Sciatic nerve (tissue), 2 donors: ENCODE measurements around the gene SMARCC2. TPM values are rescaled to one million over a fixed set of nuclear protein-coding genes. Genes with fewer than 3 reads are reported as not detected.

Source experiments
- ATAC-seq: fragments of 200-7000 bp; cut with Tn5 transposase; one replicate; pipeline ENCODE4 v1.9.1; 2020; ENCODE audit warnings: mild to moderate bottlenecking, moderate library complexity
- DNase-seq: peaks from one replicate; pipeline ENCODE4 v3.0.0-alpha.2; 2020; ENCODE audit warnings: low spot score
- intact Hi-C: fragments of 100-400 bp; cut with DNase I; formaldehyde crosslinking; loops from one replicate; pipeline ENCODE4 v1.14.2; 2022
- total RNA-seq: library from RNA; stranded (reverse); fragmentation: NEBNext Ultra II Directional; extraction: Animal tissue kit (Norgen Biotek cat#: 25700); gene quantifications from one replicate; pipeline ENCODE4 v1.2.1, GENCODE V29; 2021
- donor health status: DM: no; HTN: no; CAD: no.
- donor health status: DM: no; HTN: no; CAD: no.

SMARCC2 gene
- total RNA-seq, 1 donor from 2014 or later = 160 TPM

DNA sequence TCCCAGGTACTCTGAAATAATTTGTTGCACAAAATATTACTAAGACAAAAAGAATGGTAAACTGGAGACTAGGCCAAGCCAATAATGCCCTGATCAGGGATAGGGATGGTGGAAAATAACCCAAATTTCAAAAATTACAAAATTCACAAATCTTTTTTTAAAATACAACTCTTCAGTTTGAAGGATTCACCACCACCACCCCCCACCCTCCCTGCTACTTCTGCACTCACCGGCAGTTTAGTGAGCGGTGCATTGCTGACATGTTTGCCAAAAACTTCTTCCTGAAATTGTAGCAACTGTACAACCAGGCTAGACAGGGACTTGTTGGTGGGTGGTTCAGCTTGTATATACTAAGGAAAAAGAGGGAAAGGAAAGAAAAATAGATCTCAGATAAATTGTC, 2.3 kb downstream of the SMARCC2 start:
- DNase-seq = no peak
- intact Hi-C loops = no loop called here
- no peak for ATAC-seq

DNA sequence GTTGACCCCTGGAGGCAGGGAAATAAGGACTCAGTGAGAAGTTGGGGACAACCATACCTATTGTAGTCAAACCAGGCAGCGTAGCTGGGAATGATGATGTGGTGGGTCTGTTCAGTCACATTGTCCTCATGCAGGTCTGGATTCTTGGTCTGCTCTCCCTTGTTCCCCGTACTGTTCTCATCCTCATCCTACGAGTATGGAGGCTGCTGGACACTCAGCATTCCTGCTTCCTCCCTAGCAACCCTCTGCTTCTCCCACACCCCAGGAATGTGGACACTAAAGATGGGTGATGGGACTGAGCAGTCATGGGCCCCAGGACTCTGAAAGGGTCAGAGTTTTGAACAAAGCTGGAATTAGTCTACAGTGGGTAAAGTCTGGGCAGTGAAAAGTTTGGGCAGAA, 10.9 kb downstream of the SMARCC2 start:
- DNase-seq = no peak
- intact Hi-C loops = no loop called here
- ATAC-seq = no peak

DNA sequence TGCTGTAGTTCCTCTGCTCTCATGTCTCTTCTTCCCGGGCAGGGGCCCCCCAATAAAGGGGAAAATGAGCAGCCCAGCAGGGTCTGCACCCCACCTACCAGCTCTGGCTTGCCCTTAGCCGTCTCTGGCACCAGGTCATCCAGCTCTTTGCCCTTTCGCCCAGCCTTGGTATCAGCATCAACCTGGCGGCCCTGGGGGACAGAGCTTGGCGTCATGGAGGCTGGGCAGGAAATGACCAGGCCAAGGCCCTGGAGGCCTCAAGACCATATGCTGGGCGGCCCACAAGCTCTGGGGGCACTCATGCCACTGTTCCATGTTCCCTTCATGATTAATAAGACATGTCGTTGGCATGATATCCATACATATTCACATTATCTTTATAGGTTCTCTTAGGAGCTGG, 16.4 kb downstream of the SMARCC2 start:
- intact Hi-C loops = no loop called here
- DNase-seq = no peak
- no peak for ATAC-seq

DNA sequence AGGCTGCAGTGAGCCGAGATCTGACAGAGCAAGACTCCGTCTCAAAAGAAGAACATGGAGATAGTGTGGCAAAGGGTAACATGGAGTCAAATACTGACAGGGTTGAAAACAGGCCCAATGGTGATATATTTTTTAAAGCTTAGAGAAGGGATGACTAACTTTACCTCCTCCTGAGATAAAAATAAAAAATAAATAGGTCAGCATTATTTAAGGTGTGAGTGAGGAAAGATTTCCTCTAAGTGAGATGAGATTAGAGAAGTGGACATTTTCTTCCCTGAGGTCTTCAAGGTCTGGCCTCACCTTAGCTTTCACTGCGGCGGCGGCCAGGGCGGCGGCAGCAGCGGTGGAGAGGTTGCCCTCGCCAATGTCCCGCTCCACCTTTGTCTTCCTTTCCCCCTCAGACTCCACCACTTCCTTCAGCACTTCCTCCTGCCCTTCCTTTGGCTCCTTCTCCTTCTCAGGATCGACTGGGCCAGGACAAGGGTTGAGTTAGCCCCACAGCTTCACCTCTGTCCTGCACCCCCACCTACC, 20.0 kb downstream of the SMARCC2 start:
- ATAC-seq (no peak), DNase-seq (no peak)
- intact Hi-C loops = no loop called here

DNA sequence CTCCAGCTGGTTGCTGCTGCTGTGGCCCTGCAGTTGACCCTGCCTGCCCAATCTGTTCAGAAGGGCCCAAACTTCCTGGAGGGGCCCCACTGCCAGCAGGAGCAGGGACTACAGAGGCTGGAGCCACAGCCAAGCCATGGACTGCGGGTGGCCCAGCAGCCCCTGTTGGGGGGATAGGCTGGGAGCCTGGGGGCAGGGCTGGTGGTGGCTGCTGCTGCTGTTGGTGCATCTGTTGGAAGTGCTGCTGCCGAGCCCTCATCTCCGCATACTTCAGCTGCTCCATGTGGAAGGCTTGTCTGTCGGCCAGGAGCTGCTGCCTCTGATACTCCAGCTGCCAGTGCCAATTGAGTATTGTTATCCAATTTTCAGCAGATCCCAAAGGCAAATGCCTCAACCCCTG, 23.9 kb downstream of the SMARCC2 start:
- intact Hi-C loops = no loop called here
- DNase-seq = no peak
- no peak for ATAC-seq

DNA sequence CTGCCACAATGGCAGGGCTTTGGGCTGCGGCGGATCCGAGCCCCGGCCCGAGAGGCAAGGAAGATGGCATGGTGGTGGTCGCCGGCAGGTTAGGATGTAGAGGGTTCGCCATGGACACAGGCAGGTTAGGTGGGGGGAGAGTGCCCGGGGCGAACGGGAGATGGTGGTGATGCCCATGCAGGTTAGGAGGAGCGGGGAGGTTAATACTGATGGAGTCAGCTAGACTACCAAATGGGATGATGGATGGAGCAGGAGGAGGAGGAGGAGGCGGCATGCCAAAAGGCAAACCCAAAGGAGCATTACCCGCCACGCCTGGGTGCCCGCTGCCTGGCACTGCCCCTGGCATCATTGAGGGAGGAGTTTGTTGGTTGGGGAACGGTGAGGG, 24.9 kb downstream of the SMARCC2 start:
- intact Hi-C loops = no loop called here
- DNase-seq (no peak), ATAC-seq (no peak)

DNA sequence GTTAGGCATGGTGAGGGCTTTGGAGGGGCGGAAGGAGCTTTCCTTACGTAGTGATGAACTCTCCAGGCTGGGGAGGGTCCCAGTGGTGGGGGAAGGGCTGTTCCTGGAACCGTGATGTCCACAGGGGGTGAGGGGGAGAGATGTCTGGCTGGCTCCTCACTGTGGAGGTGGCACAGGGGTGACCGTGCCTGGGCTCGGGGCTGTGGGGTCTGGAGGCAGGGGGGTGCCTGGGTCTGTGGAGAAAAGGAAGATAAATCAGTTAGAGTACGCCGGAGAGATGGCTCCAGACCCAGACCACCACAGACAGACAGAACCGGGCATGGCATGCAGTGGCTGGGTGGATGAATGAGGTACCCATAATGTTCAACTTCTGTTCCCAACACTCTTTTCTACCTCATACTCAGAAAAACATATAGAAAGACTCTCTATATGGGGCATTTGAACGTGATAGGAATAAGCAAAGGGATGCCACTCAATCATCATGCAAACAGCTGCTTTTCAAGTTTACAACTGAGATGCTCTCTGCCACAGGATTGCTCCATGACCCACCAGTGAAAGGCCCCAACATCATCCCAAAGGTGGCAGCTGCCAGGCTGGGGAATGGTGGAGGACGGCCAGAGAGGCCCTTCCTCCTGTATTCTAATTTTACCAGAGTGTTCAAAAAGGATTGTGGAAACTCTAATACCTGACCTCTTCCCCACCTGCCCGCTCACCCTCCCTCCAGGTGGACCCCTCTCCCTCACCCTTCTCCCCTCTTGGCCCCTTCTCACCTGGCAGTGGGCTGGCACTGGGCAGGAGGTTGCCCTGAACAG, 25.5 kb downstream of the SMARCC2 start:
- ATAC-seq (no peak), DNase-seq (no peak)
- intact Hi-C loops = no loop called here

DNA sequence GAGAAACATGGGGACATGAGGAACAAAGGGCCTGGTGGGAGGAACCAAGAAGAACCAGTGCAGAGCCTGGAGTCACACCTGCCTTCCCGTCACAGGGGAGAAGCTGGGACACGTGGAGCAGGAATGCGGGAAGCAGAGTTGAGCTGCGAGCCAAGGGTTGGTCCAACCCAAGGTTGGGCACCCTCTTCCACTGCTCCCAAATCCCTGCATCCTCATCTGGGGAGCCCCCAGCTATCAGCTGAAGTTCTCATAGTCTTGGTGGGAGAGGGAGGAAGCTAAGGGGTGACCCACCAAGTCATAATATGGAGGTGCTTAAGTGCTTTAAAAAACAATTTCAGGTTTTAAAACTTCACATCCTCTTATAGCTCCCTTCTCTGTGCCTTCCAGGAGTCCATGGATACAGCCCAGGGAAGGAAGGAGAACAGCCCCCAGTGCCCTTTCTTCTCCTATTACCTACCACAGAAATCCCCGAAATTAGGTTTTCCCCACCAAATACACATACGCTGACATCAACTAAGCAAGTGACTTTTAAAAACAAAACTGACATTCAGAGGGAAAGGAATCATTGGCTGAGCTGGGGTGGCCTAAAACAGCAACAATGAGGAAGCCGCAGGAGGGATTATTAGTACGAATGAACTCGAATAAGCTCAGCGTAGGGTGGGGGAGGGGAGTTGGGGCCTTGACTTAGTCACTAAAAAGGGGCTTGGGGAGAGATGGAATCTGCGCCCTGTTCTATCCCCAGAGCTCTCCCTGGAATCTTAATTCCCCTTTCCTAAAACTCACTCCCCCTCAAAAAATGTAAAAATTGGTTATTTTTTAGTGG, 26.6 kb downstream of the SMARCC2 start:
- DNase-seq = no peak
- intact Hi-C loops = no loop called here
- ATAC-seq = no peak

DNA sequence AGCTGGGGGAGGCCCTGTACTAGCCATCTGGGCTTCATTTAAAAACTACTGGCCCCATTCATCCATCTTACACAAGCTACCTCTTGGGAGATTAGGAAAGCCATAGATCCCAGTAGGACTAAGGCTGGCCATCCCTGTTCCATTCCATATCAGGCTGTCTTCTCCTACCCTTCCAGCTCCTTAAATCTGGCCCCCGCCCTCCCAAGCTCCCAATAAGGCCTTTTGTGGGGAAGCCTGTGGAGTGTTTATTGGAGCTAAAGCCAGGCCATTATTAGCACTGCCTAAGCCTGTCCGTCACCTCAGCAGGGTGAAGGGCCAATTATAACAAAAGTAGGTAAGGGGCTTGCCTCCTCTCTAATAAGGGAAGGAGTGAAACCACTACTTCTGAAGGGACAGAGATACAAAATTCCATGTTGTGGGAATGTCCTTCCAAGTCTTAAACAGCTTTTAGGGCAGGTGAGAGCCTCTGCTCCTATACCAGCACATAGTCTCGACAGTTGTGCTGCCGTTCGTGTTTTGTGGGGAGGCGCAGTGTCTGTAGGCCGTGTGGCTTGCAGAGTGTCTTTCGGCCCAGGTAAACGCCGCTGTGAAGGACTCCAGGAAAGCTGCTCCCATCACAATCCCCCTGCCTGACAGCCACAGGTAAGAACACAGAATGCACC, 27.5 kb downstream of the SMARCC2 start:
- intact Hi-C loops = no loop called here
- DNase-seq = no peak
- no peak for ATAC-seq

DNA sequence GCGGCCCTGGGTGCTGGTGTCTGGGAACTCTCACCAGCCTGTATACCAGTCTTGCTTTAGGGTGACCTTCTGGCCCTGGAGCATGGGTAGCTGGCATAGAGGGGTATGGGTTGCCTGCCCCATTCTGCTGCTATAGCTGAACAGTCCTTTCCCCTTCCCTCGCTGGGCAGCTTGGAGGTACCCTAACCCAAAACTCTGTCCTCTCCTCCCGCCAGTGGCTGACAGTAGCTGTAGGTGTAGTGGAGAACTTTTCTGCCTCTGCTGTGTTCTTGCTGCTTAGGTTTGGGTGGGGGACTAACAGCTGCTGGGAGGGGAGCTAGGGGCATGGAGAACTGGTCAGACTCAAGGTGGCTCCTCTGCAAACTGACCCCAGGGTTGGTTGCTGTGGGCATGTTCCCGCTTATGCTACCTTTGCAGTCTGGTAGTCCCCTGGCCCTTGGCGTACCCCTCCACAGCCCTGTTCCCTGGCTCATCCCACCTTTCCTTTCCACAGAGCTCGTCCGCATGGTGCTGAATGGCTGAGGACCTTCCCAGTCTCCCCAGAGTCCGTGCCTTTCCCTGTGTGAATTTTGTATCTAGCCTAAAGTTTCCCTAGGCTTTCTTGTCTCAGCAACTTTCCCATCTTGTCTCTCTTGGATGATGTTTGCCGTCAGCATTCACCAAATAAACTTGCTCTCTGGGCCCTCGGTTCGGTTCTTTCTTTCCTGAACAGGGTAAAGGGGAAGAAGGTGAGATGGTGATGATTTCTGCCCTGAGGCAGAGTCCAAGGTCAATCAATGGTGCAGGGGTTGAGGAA, 28.2 kb downstream of the SMARCC2 start:
- ATAC-seq (no peak), DNase-seq (no peak)
- intact Hi-C loops = no loop called here

DNA sequence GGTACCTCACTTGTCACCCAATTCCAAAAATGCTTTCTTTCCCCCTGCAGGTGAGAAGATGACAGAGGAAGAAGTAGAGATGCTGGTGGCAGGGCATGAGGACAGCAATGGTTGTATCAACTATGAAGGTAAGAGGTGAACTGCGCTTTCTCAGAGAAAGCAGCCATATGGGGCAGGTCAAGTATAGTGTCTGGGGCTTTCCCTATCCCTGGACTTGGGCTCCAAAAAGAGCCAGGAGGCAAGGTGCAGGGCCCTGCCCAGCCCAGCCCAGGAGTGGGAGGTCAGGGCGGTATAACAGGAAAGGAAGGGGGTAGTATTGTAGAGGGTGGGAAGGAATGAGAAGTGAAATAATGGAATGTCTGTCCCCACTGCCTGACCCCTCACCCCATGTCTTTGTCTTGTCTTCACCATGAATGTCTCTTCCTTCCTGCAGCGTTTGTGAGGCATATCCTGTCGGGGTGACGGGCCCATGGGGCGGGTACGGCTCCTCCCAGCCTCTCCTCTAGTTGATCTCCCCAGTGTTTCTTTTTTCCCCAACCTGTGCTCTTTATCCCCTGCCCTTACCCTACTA, 29.0 kb downstream of the SMARCC2 start:
- intact Hi-C loops = no loop called here
- ATAC-seq = no peak
- DNase-seq = no peak

DNA sequence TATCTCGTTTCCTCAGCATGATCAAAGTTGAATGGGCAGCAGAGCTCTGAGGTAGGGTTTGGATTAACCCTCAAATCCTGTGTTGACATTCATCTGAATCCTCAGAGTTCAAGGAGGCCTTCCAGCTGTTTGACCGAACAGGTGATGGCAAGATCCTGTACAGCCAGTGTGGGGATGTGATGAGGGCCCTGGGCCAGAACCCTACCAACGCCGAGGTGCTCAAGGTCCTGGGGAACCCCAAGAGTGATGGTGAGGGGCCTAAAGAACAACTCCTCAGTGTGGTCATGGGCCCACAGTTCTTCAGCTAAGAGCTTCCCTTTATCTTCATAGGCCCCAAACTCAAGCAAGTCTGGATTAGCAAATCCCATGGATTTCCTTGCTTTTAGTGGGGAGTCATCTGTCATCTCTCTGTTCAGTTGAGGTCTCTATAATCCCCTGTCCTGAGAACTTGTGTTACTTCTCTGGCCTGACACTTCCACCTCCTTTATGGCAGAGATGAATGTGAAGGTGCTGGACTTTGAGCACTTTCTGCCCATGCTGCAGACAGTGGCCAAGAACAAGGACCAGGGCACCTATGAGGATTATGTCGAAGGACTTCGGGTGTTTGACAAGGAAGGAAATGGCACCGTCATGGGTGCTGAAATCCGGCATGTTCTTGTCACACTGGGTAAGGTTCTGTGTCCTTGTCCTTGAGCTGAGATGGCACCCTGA, 29.6 kb downstream of the SMARCC2 start:
- DNase-seq (no peak), ATAC-seq (no peak)
- intact Hi-C loops = no loop called here

DNA sequence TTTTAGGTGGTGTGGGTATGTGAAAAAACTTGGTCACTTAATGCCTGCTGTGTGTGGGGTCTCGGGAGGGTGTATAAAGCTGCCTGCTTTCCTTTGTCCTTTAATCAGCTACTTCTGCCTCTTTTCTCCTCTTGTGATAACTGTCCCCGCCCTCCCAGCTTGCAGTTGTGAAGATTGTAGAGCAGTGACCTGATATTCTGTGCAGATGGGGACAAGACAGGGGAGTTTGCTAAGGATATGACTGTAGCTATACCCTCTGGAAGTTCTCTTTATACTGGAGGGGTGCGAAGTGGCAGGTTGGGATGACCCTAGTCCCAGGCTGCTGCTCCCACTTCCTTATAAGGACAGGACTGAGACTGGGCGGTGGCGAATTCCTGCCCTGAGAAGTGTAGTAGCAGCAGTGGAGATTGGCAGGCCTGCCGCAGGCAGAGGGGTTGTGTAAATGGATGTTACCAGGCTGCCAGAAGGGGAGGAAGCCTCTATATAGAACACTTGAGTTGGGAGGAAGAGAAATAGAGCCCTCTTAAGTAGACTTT, 30.3 kb downstream of the SMARCC2 start:
- DNase-seq = peak; percentile 78
- intact Hi-C loops = no loop called here
- ATAC-seq = peak; percentile 61

DNA sequence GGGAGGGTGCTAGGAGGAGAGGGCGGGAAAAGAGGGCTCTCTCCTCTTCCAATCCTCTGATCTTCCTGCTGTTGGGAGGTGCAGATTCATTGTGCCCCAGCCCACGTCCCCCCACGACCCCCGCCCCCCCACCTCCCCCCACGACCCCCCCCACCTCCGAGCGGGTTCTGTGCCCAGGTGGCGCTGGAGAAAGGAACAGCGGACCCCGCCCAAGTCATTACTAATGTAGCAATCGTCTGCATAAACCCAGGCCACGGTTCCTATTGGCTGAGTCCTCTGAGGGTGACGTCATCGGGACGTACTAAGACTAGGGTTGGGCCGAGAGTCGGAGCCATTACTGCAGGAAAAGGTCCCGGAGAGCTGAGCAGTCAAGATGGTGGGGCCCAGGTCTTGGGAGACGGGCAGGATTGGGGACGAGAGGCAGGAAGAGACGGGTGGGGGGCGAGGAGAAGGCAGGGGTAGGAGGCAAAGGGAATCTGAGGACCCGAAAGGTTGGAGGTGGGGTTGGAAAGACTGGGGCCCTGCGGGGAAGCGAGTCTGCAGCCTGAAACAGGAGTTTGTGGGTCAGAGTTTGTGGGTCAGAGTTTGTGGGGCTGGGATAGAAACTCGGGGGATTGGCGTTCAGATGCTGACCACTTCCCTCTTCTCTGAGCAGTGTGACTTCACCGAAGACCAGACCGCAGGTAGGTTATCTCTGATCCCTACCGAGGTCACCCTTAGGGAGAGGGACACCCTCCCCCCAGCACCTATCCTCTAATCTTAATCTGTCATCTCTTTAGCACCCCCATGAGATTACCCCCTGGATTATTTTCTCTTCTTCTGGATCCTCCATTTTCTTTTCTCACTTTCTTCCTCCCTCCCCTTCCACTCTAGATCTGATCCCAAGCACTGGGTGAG, 31.0 kb downstream of the SMARCC2 start, which contains the start of gene MYL6:
TSS of gene MYL6 (plus strand) at position 331 of the 897 bp plus-strand sequence. CDS start at position 374, 43 bp downstream.
- ATAC-seq (peak; percentile 95), DNase-seq (peak; percentile 97)
- intact Hi-C loops = no loop called here

DNA sequence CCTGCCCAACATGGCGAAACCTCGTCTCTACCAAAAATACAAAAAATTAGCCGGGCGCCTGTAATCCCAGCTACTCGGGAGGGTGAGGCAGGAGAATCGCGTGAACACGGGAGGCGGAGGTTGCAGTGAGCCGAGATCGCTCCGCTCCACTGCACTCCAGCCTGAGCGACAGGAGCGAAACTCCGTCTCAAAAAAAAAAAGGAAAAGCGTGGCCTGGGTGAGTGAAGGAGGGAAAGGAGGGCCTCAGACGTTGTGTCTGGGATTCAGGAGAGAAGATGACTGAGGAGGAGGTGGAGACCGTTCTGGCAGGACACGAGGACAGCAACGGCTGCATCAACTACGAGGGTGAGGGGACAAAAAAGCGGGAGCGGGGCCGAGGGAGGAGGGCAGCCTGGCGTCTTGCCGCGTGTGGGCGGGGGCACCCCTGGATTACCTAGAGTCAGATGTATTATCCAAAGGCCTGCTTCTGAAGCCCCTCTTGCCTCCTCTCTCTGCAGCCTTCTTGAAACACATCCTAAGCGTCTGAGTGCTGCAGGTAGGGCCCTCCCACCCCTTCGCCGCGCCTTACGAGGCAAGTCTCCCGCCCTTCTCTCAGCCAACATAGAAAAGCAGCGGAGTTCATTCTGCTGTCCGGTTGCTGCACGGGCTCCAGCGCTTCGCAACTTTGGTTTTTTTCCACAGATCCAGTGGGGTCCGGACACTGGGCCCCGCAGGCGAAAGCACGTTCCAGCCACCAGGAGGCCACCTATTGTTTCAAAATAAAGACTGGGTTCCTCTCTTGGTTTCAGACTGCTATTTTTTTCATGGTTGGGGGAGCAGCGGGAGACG, 31.9 kb downstream of the SMARCC2 start:
- ATAC-seq = peak; percentile 72
- intact Hi-C loops = no loop called here
- peak; percentile 87 for DNase-seq
